ENCODE measurements around the gene IL20RA.
A peak's percentile ranks its signal among the peaks of the same experiment; 100 is the strongest.

Gene IL20RA

GRCh38 chr6:137017081-137017480, 27.7 kb downstream of the IL20RA start:
- H3K4me3 ChIP-seq (replicated peaks; ENCODE audit: low read depth, low read length) = no peak overlapping the region
- DNase-seq (ENCODE audit: low read depth) = no peak
- TF ChIP-seq CTCF (IDR thresholded peaks at IDR 0.05; ENCODE audit: low read length, missing control alignments) = no peak

- no peak for TF ChIP-seq CTCF (IDR thresholded peaks at IDR 0.05; ENCODE audit: low read length, missing control alignments)
- peak; percentile 30 for DNase-seq (ENCODE audit: low read depth)
- no peak overlapping the region for H3K4me3 ChIP-seq (replicated peaks; ENCODE audit: low read depth, low read length)
Measured at GRCh38 chr6:137016356-137016755, 28.4 kb downstream of the IL20RA start.

GRCh38 chr6:137015943-137016342, 28.8 kb downstream of the IL20RA start:
- DNase-seq (ENCODE audit: low read depth) = no peak
- no peak overlapping the region for H3K4me3 ChIP-seq (replicated peaks; ENCODE audit: low read depth, low read length)
- no peak for TF ChIP-seq CTCF (IDR thresholded peaks at IDR 0.05; ENCODE audit: low read length, missing control alignments)

GRCh38 chr6:137013738-137014602, 30.8 kb downstream of the IL20RA start:
- no peak overlapping the region for H3K4me3 ChIP-seq (replicated peaks; ENCODE audit: low read depth, low read length)
- TF ChIP-seq CTCF (IDR thresholded peaks at IDR 0.05; ENCODE audit: low read length, missing control alignments) = peak; percentile 65
- DNase-seq (ENCODE audit: low read depth) = peak; percentile 63

GRCh38 chr6:137013031-137013430, 31.7 kb downstream of the IL20RA start:
- no peak for DNase-seq (ENCODE audit: low read depth)
- no peak for TF ChIP-seq CTCF (IDR thresholded peaks at IDR 0.05; ENCODE audit: low read length, missing control alignments)
- no peak overlapping the region for H3K4me3 ChIP-seq (replicated peaks; ENCODE audit: low read depth, low read length)

- no peak for TF ChIP-seq CTCF (IDR thresholded peaks at IDR 0.05; ENCODE audit: low read length, missing control alignments)
- DNase-seq (ENCODE audit: low read depth) = no peak
- H3K4me3 ChIP-seq (replicated peaks; ENCODE audit: low read depth, low read length) = no peak overlapping the region
Measured at GRCh38 chr6:137011406-137011805, 33.4 kb downstream of the IL20RA start.
